ENCODE results near the gene C1GALT1. TPM values are rescaled to one million over a fixed set of nuclear protein-coding genes. Genes with fewer than 3 reads are reported as not detected.

The C1GALT1 gene
- total RNA-seq, 1 experiment from 2014 or later: 81.5 TPM

- Mint-ChIP-seq H3K27ac (peak overlapping the region; percentile 86 to 98 (median 95)), H3K27me3 (ENCODE audit: low read depth) (no peaks in the 10 kb centered on the region), H3K36me3 (ENCODE audit: insufficient read depth in 1 of 3, low read depth in 3 of 3) (peaks cover 3 to 37% (median 24%) of the 10 kb centered on the region in 3 experiments), H3K4me1 (peaks cover 77 to 79% of the 10 kb centered on the region in 2 experiments), H3K9me3 (peaks cover 16 to 41% of the 10 kb centered on the region in 2 experiments), H3K4me3 (peak overlapping the region in 1 of 2 experiments; percentile 19; a peak in 3 of 5 replicates)
- Histone ChIP-seq H2BK20ac (ENCODE audit: low read depth, low read length, poor library complexity, severe bottlenecking) (no peak overlapping the region), H3K9ac (ENCODE audit: extremely low read depth, insufficient read length, low read length) (no peak overlapping the region), H3K14ac (ENCODE audit: insufficient read depth, low read length) (no peak overlapping the region), H4K91ac (ENCODE audit: insufficient read length, low read depth, low read length) (no peak overlapping the region), H3K4me2 (ENCODE audit: insufficient read depth, insufficient read length, low read length) (peak overlapping the region; percentile 31), H3K18ac (ENCODE audit: insufficient read length, low read depth, low read length) (no peak overlapping the region), H3K9me3 (ENCODE audit: control insufficient read depth, low read depth, low read length) (no peaks in the 10 kb centered on the region), H3K27me3 (ENCODE audit: insufficient read depth, low read length) (no peaks in the 10 kb centered on the region), H3K79me2 (ENCODE audit: insufficient read depth, low read length) (peaks cover 15% of the 10 kb centered on the region; the same call in 1 of the 2 replicates), H3K56ac (ENCODE audit: insufficient read length, low read depth, low read length) (no peak overlapping the region), H3K23me2 (ENCODE audit: insufficient read length, low read depth, low read length, poor library complexity, severe bottlenecking) (peaks cover 2% of the 10 kb centered on the region), H3K4me1 (ENCODE audit: insufficient read depth, low read length) (peaks cover 5% of the 10 kb centered on the region; the same call in 1 of the 2 replicates), H3K27ac (ENCODE audit: insufficient read length, low read depth, low read length) (no peak overlapping the region), H2AK5ac (ENCODE audit: insufficient read length, low read length) (no peak overlapping the region), H4K8ac (replicated peaks; ENCODE audit: insufficient read length, low read depth, low read length) (no peak overlapping the region), H3K79me1 (ENCODE audit: insufficient read depth, low read depth, low read length, poor library complexity, severe bottlenecking) (no peaks in the 10 kb centered on the region), H3T11ph (ENCODE audit: low read length) (no peak overlapping the region), H2BK15ac (ENCODE audit: low read depth, low read length) (no peak overlapping the region), H2BK120ac (ENCODE audit: low read depth, low read length, poor library complexity, severe bottlenecking) (no peak overlapping the region), H2AFZ (ENCODE audit: low read length) (no peak overlapping the region), H4K20me1 (ENCODE audit: control insufficient read depth, insufficient read depth, insufficient read length) (no peaks in the 10 kb centered on the region), H4K5ac (ENCODE audit: insufficient read length, low read depth, low read length) (no peak overlapping the region), H2BK12ac (ENCODE audit: insufficient read length, low read depth, low read length) (no peak overlapping the region), H3K23ac (ENCODE audit: insufficient read length, low read depth, low read length) (no peak overlapping the region), H2BK5ac (ENCODE audit: insufficient read length, low read length) (no peak overlapping the region), H3K4ac (ENCODE audit: low read depth, low read length) (no peak overlapping the region)
- DNase-seq: peak; percentile 77
- no peak for TF ChIP-seq CTCF (conservative IDR thresholded peaks at IDR 0.05)
- WGBS (ENCODE audit: extremely low coverage, insufficient read length, low lambda C conversion rate): no CpG with 5 or more reads among the region's 15 CpGs
Measured at GRCh38 chr7:7201578-7202374, 19.4 kb downstream of the C1GALT1 start.
